ENCODE data around the gene FHL3. TPM values are rescaled to one million over a fixed set of nuclear protein-coding genes. Genes with fewer than 3 reads are reported as not detected.

FHL3 gene
- total and polyA plus RNA-seq, 9 of the 15 experiments (the other 6 are each of a cell fraction or from before 2014, with no cell fraction given): 6.1 to 144 (median 34.1) TPM

DNA sequence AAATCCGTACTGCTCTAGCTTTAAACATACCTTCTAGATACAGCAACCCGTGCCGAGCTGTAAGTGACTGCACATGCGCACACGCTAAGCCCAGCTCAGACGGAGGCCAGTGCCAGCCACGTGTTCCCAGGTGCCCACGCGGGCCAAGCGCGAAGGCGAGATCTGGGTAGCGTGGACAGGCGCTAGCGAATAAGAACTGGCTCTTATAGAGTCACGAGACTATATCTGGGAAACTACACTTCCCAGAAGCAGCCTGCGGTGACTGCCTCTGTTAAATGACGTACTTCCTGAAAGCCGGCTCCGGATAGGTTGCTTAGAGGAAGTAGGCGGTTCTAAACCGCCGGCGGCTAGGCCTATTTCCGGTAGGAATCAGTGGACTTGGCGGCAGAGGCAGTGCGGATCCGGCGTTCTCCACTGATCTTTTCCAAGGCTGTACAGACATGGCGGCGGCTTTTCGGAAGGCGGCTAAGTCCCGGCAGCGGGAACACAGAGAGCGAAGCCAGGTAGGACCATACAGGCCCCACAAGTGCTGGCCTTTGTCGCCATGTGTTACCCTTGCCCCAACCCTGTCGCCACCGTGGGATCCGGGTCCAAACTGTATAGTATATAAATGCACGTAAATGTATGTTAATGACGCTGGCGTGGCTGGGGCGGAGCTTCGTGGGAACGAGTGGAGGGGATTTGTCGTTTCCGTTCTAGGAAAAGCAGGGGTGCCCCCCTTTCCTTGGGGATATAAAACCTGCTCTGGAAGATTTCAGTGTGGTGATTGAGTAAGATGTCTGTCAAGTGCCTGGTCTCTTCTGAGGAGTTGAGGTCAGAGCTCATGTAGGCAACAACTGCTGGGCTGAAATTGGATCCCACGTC lies 7.3 kb upstream of the FHL3 start, which contains the start of gene UTP11:
UTP11 (plus strand) TSS at position 372 of the 864 bp plus-strand sequence; CDS start at position 441, 69 bp downstream.
- H3K9me3 ChIP-seq (replicated peaks; ENCODE audit: control insufficient read depth, insufficient read depth, low read depth, low read length): no peaks in the 10 kb centered on the region
- peaks cover 41% of the 10 kb centered on the region for H3K36me3 ChIP-seq (ENCODE audit: control insufficient read depth, insufficient read depth, low read length)
- no peaks in the 10 kb centered on the region for H3K27me3 ChIP-seq (ENCODE audit: control insufficient read depth in 2 of 2, insufficient read depth in 2 of 2, low read length in 2 of 2)
- POLR2A ChIA-PET: interaction anchor here (0.6 to 6.7 kb wide), 14 partner anchors 9 to 1456 kb away, joined by 3 to 71 read pairs (median 4); no protein-coding TSS in a partner anchor
- peak within 1 kb of the TSS; percentile 98 for H3K27ac ChIP-seq (ENCODE audit: extremely low read depth, low read depth, low read length)
- H4K20me1 ChIP-seq (replicated peaks; ENCODE audit: control insufficient read depth, insufficient read depth, low read length): 0 out of 2 replicates have a peak, but pooled peaks cover 7% of the 10 kb centered on the region
- WGBS (ENCODE audit: insufficient coverage, low coverage, missing lambda C conversion rate): 2% methylated on average over 49 of the region's 49 CpGs
- in situ Hi-C loops (cut with MboI): no loop called here
- H3K4me2 ChIP-seq (ENCODE audit: insufficient read depth, low read length): peak within 1 kb of the TSS; percentile 99
- ATAC-seq (peak; percentile 89), FAIRE-seq (peak; percentile 98), DNase-seq (ENCODE audit: extremely low read depth in 1 of 4, low spot score in 3 of 4) (peak; percentile 94 to 99 (median 96))
- no TSS peak for BruUV-seq (replicated peaks)
- H2AFZ ChIP-seq (ENCODE audit: low read depth, low read length): peak within 1 kb of the TSS; percentile 93
- peaks cover 64% of the 10 kb centered on the region for H3K79me2 ChIP-seq (ENCODE audit: control insufficient read depth, insufficient read depth, low read length)
- peak within 1 kb of the TSS; percentile 89 for H3K4me3 ChIP-seq
- H3K9ac ChIP-seq (ENCODE audit: insufficient read depth in 1 of 2, low read depth in 2 of 2, low read length in 2 of 2): peak within 1 kb of the TSS; percentile 96 to 99
- peaks cover 29 to 61% of the 10 kb centered on the region in 2 experiments for H3K4me1 ChIP-seq (replicated peaks in 1 of 2; ENCODE audit: control insufficient read depth in 2 of 2, insufficient read depth in 2 of 2, low read length in 2 of 2)
- intact Hi-C loops (cut with micrococcal nuclease): loop anchor here (1.0 to 5.0 kb wide), 2 partner anchors 8 to 320 kb away; partner anchors contain the start of gene CDCA8
- CTCF ChIA-PET (ENCODE audit: low intra/inter-chr PET ratio): no interaction called here
- no peaks in the 10 kb centered on the region for H3K9me1 ChIP-seq (ENCODE audit: control insufficient read depth, insufficient read depth, low read length)
- TF ChIP-seq SIN3A (IDR thresholded peaks at IDR 0.05; ENCODE audit: borderline replicate concordance in 2 of 2, control insufficient read depth in 1 of 2, low read depth in 2 of 2, low read length in 2 of 2): peak; percentile 63 to 78; a peak in 2 of 4 replicates
- peak; percentile 93; the same call in 1 of the 2 replicates for TF ChIP-seq ZNF165 (CRISPR knock-in tag; IDR thresholded peaks at IDR 0.05; ENCODE audit: borderline replicate concordance)
- peak; percentile 87 for TF ChIP-seq TCFL5 (CRISPR knock-in tag; conservative IDR thresholded peaks at IDR 0.05)
- TF ChIP-seq, protein P1, sequence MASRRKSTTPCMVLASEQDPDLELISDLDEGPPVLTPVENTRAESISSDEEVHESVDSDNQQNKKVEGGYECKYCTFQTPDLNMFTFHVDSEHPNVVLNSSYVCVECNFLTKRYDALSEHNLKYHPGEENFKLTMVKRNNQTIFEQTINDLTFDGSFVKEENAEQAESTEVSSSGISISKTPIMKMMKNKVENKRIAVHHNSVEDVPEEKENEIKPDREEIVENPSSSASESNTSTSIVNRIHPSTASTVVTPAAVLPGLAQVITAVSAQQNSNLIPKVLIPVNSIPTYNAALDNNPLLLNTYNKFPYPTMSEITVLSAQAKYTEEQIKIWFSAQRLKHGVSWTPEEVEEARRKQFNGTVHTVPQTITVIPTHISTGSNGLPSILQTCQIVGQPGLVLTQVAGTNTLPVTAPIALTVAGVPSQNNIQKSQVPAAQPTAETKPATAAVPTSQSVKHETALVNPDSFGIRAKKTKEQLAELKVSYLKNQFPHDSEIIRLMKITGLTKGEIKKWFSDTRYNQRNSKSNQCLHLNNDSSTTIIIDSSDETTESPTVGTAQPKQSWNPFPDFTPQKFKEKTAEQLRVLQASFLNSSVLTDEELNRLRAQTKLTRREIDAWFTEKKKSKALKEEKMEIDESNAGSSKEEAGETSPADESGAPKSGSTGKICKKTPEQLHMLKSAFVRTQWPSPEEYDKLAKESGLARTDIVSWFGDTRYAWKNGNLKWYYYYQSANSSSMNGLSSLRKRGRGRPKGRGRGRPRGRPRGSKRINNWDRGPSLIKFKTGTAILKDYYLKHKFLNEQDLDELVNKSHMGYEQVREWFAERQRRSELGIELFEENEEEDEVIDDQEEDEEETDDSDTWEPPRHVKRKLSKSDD (conservative IDR thresholded peaks at IDR 0.05; ENCODE audit: low read length): peak; percentile 79
- TF ChIP-seq, protein P2, sequence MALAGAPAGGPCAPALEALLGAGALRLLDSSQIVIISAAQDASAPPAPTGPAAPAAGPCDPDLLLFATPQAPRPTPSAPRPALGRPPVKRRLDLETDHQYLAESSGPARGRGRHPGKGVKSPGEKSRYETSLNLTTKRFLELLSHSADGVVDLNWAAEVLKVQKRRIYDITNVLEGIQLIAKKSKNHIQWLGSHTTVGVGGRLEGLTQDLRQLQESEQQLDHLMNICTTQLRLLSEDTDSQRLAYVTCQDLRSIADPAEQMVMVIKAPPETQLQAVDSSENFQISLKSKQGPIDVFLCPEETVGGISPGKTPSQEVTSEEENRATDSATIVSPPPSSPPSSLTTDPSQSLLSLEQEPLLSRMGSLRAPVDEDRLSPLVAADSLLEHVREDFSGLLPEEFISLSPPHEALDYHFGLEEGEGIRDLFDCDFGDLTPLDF (CRISPR knock-in tag; IDR thresholded peaks at IDR 0.05): peak; percentile 98
- 0 out of 4 replicates have a peak, but pooled peaks of 1 of the 2 experiments have one; percentile 49 for TF ChIP-seq ETV6 (IDR thresholded peaks at IDR 0.05; ENCODE audit: borderline replicate concordance in 1 of 2, low read depth in 2 of 2, low read length in 1 of 2)
- peak; percentile 87; the same call in 1 of the 2 replicates for TF ChIP-seq ETV6 (CRISPR knock-in tag; IDR thresholded peaks at IDR 0.05; ENCODE audit: borderline replicate concordance)
- 0 out of 2 replicates have a peak, but pooled peaks have one; percentile 85 for TF ChIP-seq MED1 (CRISPR knock-in tag; IDR thresholded peaks at IDR 0.05; ENCODE audit: borderline replicate concordance)
- TF ChIP-seq SNIP1 (IDR thresholded peaks at IDR 0.05; ENCODE audit: low read depth): no peak
- TF ChIP-seq, protein P3, sequence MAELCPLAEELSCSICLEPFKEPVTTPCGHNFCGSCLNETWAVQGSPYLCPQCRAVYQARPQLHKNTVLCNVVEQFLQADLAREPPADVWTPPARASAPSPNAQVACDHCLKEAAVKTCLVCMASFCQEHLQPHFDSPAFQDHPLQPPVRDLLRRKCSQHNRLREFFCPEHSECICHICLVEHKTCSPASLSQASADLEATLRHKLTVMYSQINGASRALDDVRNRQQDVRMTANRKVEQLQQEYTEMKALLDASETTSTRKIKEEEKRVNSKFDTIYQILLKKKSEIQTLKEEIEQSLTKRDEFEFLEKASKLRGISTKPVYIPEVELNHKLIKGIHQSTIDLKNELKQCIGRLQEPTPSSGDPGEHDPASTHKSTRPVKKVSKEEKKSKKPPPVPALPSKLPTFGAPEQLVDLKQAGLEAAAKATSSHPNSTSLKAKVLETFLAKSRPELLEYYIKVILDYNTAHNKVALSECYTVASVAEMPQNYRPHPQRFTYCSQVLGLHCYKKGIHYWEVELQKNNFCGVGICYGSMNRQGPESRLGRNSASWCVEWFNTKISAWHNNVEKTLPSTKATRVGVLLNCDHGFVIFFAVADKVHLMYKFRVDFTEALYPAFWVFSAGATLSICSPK (IDR thresholded peaks at IDR 0.05; ENCODE audit: borderline replicate concordance): no peak; the same call in 1 of the 2 replicates
- TF ChIP-seq, protein P4, sequence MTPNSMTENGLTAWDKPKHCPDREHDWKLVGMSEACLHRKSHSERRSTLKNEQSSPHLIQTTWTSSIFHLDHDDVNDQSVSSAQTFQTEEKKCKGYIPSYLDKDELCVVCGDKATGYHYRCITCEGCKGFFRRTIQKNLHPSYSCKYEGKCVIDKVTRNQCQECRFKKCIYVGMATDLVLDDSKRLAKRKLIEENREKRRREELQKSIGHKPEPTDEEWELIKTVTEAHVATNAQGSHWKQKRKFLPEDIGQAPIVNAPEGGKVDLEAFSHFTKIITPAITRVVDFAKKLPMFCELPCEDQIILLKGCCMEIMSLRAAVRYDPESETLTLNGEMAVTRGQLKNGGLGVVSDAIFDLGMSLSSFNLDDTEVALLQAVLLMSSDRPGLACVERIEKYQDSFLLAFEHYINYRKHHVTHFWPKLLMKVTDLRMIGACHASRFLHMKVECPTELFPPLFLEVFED (CRISPR knock-in tag; conservative IDR thresholded peaks at IDR 0.05): peak; percentile 84; the same call in 1 of the 2 replicates
- TF ChIP-seq MAFF (IDR thresholded peaks at IDR 0.05; ENCODE audit: low read length): no peak
